HCEC 1CT (cell line): Measurements from ENCODE around the gene ITIH5.

Experiments used
- DNase-seq: peaks from one replicate; pipeline ENCODE4 v3.0.0-alpha.2; 2017

The ITIH5 gene

GRCh38 chr10:7512487-7512886 lies 154.3 kb downstream of the ITIH5 start:
- DNase-seq = no peak

- no peak for DNase-seq
These were observed 155.2 kb downstream of the ITIH5 start for GRCh38 chr10:7511612-7512011.
